Gastroesophageal sphincter (tissue), 4 donors: ENCODE results near the gene EXOC4. TPM values are rescaled to one million over a fixed set of nuclear protein-coding genes. Genes with fewer than 3 reads are reported as not detected.

ENCODE experiments used
- ATAC-seq: fragments of 150-250 bp; one replicate; pipeline ENCODE4 v1.9.1; 2016; ENCODE audit warnings: mild to moderate bottlenecking, moderate library complexity
- H3K27ac ChIP-seq, 4 donors: fragments of 200-600 bp; sonication (generic) in 3 of 4; 1 replicate in 3 of 4; 2 replicates in 1 of 4; pipeline ENCODE4 v1.5.1; 2016 to 2019
- H3K27me3 ChIP-seq: fragments of 200-600 bp; sonication (generic); one replicate; pipeline ENCODE4 v1.5.1; 2019
- H3K36me3 ChIP-seq, 2 donors: fragments of 200-600 bp; sonication (generic); one replicate each; pipeline ENCODE4 v1.5.1; 2019; ENCODE audit warnings: control low read depth in 1 of 2
- H3K4me1 ChIP-seq, 3 donors: fragments of 200-600 bp; sonication (generic); 1 replicate in 2 of 3; 2 replicates in 1 of 3; pipeline ENCODE4 v1.5.1; 2016 to 2019; ENCODE audit warnings: control low read depth in 2 of 3
- H3K4me3 ChIP-seq, 2 donors: fragments of 200-600 bp; sonication (generic); one replicate each; pipeline ENCODE4 v1.5.1; 2019; ENCODE audit warnings: mild to moderate bottlenecking in 1 of 2, moderate library complexity in 1 of 2
- H3K9me3 ChIP-seq, 3 donors: fragments of 200-600 bp; sonication (generic); one replicate each; pipeline ENCODE4 v1.5.1; 2017 to 2019; ENCODE audit warnings: control low read depth in 2 of 3
- EP300 ChIP-seq: sonication (generic); formaldehyde crosslinking; IDR thresholded peaks from one replicate; pipeline ENCODE4 v1.6.1; 2017; ENCODE audit warnings: antibody characterized with exemption, mild to moderate bottlenecking
- POLR2A ChIP-seq, 2 donors: fragments of 450-650 bp; IDR thresholded peaks; one replicate each; pipeline ENCODE4 v1.6.1; 2017; ENCODE audit warnings: antibody characterized with exemption in 2 of 2, mild to moderate bottlenecking in 2 of 2, moderate library complexity in 1 of 2
- POLR2AphosphoS5 ChIP-seq: sonication (generic); formaldehyde crosslinking; IDR thresholded peaks from one replicate; pipeline ENCODE4 v1.6.1; 2017; ENCODE audit warnings: antibody characterized with exemption
- WGBS, 2 donors: methylation state at CpG; one replicate each; pipeline ENCODE4 v1.1.5; 2018; ENCODE audit warnings: low coverage in 1 of 2; 5-methylcytosine and 5-hydroxymethylcytosine counted together
- total RNA-seq, 4 donors: library from RNA; depleted of rRNA; stranded (reverse); fragments of >200 nt; gene quantifications; one replicate each; pipeline ENCODE4 v1.1.0, GENCODE V29; 2016
- TF ChIP-seq, protein P1 (sequence below), 4 experiments: fragments of 200-600 bp in 2 of 4; fragments of 450-650 bp in 2 of 4; sonication (generic) in 1 of 4; IDR thresholded peaks; one replicate each; pipeline ENCODE4 v1.5.1; 2017 to 2019; ENCODE audit warnings: antibody characterized with exemption in 4 of 4, mild to moderate bottlenecking in 2 of 4, moderate library complexity in 2 of 4

The EXOC4 gene
- total RNA-seq, 4 donors from 2014 or later, result 46.3 to 85.8 (median 51.9) TPM

DNA sequence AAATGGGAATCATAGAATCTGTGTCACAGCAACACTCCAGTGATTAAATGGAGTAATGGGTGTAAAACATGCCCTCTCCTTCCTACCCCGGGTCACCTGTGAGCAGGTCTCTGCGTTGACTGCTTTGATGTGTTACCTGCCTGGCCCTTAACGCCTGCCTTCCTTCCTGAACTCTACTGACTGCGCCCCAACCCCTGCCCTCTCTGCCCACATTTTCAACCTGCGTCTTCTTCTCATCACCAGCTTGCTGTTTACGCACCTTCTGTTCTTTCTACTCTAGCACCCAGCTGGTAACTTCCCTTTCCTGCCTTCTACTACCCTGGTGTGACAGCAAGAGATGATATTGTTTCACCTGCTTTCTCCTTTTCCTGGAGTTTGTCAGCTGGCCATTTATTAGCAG, 571.3 kb downstream of the EXOC4 start:
- 80 to 93% methylated on average over 6 of the region's 6 CpGs for WGBS, 2 donors
- Histone ChIP-seq H3K4me3 (no peak overlapping the region), H3K4me1 (no peaks in the 10 kb centered on the region), H3K9me3 (no peaks in the 10 kb centered on the region), H3K36me3 (peaks cover 0 to 13% of the 10 kb centered on the region in 2 donors), H3K27ac (no peak overlapping the region), H3K27me3 (no peaks in the 10 kb centered on the region)
- no peak for ATAC-seq
- TF ChIP-seq POLR2AphosphoS5, result no peak
- TF ChIP-seq, protein P1, sequence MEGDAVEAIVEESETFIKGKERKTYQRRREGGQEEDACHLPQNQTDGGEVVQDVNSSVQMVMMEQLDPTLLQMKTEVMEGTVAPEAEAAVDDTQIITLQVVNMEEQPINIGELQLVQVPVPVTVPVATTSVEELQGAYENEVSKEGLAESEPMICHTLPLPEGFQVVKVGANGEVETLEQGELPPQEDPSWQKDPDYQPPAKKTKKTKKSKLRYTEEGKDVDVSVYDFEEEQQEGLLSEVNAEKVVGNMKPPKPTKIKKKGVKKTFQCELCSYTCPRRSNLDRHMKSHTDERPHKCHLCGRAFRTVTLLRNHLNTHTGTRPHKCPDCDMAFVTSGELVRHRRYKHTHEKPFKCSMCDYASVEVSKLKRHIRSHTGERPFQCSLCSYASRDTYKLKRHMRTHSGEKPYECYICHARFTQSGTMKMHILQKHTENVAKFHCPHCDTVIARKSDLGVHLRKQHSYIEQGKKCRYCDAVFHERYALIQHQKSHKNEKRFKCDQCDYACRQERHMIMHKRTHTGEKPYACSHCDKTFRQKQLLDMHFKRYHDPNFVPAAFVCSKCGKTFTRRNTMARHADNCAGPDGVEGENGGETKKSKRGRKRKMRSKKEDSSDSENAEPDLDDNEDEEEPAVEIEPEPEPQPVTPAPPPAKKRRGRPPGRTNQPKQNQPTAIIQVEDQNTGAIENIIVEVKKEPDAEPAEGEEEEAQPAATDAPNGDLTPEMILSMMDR (IDR thresholded peaks at IDR 0.05), result no peak
- TF ChIP-seq POLR2A (IDR thresholded peaks at IDR 0.05), result no peak
- no peak for TF ChIP-seq EP300

DNA sequence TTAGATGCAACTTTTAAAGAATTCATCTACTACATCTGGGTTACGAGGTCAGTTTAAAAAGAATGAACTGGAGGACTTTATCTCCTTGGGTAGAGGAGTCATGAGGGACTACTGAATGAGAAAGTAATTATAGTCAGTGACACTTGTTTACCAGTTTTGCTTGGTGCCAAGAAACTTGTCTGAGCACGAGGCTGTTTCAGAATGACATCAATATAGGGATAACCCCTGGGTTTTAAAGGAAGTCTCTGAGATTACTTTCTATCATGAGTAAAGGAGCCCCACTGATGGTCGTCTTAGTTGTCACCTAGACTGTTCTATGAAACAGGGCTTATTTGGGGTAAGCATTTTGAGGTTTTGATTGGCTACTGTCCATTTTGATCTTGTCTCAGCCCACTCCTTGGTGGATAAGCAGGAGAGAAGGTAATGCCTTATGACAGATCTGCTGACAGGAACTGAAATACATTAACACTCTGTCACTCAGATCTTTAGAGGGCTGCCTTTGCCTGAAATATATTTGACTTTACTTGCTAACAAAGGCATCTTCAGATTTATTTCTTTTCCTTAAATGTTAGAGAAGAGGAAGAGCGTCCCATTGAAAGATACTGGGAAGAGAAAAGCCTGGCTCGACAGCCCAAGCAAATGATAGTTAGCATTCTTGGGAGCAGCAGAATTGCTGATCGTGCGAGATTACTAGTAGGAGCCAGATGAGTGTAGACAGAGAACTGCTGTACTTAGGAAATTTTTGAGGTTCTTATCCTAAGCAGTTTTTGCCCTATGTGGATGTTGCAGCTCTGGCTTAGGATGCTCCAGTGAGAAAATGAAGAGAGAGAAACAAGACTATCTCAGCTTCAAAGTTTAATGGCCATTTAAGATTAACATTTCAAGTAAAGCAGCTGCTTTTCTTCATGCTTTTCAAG, 575.1 kb downstream of the EXOC4 start:
- H3K27ac ChIP-seq, result no peak overlapping the region
- peaks cover 0 to 12% of the 10 kb centered on the region in 2 donors for H3K36me3 ChIP-seq
- H3K9me3 ChIP-seq, result peaks cover 0 to 16% (median 0%) of the 10 kb centered on the region in 3 donors
- TF ChIP-seq, protein P1 (IDR thresholded peaks at IDR 0.05), result no peak
- TF ChIP-seq EP300 (no peak), POLR2AphosphoS5 (no peak)
- no peaks in the 10 kb centered on the region for H3K4me1 ChIP-seq
- ATAC-seq, result no peak
- 55 to 71% methylated on average over 6 to 7 of the region's 7 CpGs for WGBS, 2 donors
- no peaks in the 10 kb centered on the region for H3K27me3 ChIP-seq
- H3K4me3 ChIP-seq, result no peak overlapping the region

DNA sequence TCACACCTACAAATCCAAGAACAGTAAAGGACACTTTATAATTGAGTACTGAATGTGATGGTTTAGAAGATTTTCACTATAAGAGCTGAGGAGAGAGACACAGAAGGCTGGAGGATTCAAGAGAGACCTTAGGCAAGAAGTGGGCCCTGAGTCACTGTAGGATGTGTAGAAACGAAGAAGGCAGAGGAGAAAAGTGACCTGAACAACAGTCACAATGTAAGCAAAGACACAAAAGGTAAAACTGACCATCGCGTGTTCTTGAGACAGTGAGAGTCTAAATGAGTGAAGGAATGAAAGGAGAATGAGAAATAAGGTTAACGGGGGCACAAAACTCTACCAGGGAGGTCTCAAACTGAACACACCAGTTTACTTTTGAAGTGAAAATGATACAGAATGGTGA, 576.0 kb downstream of the EXOC4 start:
- 86 to 98% methylated on average over 3 to 4 of the region's 4 CpGs for WGBS, 2 donors
- TF ChIP-seq POLR2A (IDR thresholded peaks at IDR 0.05) (no peak), EP300 (no peak), POLR2AphosphoS5 (no peak)
- TF ChIP-seq, protein P1 (IDR thresholded peaks at IDR 0.05), result no peak
- no peaks in the 10 kb centered on the region for H3K4me1 ChIP-seq
- H3K4me3 ChIP-seq, result no peak overlapping the region
- peaks cover 0 to 7% of the 10 kb centered on the region in 2 donors for H3K36me3 ChIP-seq
- H3K27me3 ChIP-seq, result no peaks in the 10 kb centered on the region
- H3K9me3 ChIP-seq, result peaks cover 0 to 16% (median 0%) of the 10 kb centered on the region in 3 donors
- ATAC-seq, result no peak
- H3K27ac ChIP-seq, result no peak overlapping the region

DNA sequence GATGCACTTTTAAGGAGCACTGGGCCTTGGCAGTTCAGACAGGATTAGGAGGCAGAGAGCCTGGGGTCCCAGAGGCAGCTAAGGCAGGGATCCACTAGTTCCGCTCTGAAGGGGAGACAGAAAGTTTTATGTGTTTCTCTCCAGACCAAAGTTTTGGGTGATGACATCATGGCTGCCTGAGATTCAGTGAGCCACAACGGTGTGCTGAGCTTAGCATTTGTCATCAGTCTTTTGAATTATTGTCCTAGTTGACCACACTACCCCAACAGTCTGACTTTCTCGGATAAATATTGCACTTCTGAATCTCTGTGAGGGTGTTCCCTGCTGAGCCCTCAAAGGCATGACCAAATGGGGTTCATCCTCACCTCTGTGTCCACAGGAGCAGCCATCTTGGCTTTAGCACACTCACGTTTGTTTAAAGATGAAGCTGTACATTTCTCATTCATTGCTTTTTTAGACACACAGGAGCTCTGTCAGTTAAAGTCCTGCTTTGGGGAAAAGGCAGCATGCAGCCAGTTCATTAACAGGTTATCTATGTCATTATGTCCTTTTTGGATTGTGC, 576.5 kb downstream of the EXOC4 start:
- Histone ChIP-seq H3K27me3 (no peaks in the 10 kb centered on the region), H3K36me3 (peaks cover 0 to 7% of the 10 kb centered on the region in 2 donors), H3K4me3 (no peak overlapping the region), H3K27ac (no peak overlapping the region), H3K9me3 (peaks cover 0 to 16% (median 0%) of the 10 kb centered on the region in 3 donors), H3K4me1 (no peaks in the 10 kb centered on the region)
- ATAC-seq, result no peak
- 82 to 100% methylated on average over 1 to 4 of the region's 4 CpGs for WGBS, 2 donors
- TF ChIP-seq POLR2AphosphoS5 (no peak), EP300 (no peak), POLR2A (IDR thresholded peaks at IDR 0.05) (no peak)
- TF ChIP-seq, protein P1 (IDR thresholded peaks at IDR 0.05), result no peak
